ENCODE data around the gene HS3ST3A1. TPM values are rescaled to one million over a fixed set of nuclear protein-coding genes. Genes with fewer than 3 reads are reported as not detected.

Gene HS3ST3A1
- total and polyA plus RNA-seq, 2 experiments from 2014 or later, result 1.2 to 1.5 TPM

DNA sequence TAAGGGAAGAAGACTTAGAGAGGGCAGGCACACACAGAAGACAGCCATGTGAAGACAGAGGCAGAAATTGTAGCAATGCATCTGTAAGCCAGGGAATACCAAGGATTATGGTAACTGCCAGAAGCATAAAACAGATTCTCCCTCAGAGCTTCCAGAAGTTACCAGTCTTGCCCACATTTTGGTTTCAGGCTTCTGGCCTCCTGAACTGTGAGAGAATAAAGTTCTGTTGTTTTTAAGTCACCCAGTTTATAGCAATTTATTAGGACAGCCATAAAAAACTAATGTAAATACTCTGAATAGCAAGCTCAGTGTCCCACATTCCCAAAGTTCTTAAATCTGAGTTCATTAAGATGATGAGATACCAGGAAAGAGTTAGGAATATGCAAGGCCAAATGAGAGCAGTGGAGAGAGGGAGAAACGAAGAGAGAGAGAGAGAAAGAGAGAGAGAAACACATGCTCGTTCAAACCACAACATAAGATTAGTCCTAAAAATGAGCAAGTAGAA, 123.4 kb downstream of the HS3ST3A1 start:
- H3K9me3 ChIP-seq (ENCODE audit: low read depth), result no peaks in the 10 kb centered on the region
- H3K4me3 ChIP-seq, result no peak overlapping the region
- DNase-seq (ENCODE audit: low spot score), result no peak
- no peaks in the 10 kb centered on the region for H3K27me3 ChIP-seq
- H3K4me1 ChIP-seq (ENCODE audit: insufficient read depth), result peaks cover 15% of the 10 kb centered on the region
- whole genome bisulfite sequencing (ENCODE audit: low lambda C conversion rate, missing lambda C conversion rate), result 71% methylated on average over 2 of the region's 2 CpGs
- H2AFZ ChIP-seq, result no peak overlapping the region
- H3K27ac ChIP-seq, result peak overlapping the region; percentile 79
- no peaks in the 10 kb centered on the region for H3K9me2 ChIP-seq (replicated peaks; ENCODE audit: insufficient read depth)
- no peaks in the 10 kb centered on the region for H4K20me1 ChIP-seq (ENCODE audit: insufficient read depth, poor library complexity, severe bottlenecking)
- H3K79me2 ChIP-seq, result no peaks in the 10 kb centered on the region
- TF ChIP-seq EZH2 (IDR thresholded peaks at IDR 0.05; ENCODE audit: borderline replicate concordance) (no peak), EZH2phosphoT487 (IDR thresholded peaks at IDR 0.05; ENCODE audit: low read depth, severe bottlenecking, unreplicated experiment) (no peak)
- TF ChIP-seq, protein P1, sequence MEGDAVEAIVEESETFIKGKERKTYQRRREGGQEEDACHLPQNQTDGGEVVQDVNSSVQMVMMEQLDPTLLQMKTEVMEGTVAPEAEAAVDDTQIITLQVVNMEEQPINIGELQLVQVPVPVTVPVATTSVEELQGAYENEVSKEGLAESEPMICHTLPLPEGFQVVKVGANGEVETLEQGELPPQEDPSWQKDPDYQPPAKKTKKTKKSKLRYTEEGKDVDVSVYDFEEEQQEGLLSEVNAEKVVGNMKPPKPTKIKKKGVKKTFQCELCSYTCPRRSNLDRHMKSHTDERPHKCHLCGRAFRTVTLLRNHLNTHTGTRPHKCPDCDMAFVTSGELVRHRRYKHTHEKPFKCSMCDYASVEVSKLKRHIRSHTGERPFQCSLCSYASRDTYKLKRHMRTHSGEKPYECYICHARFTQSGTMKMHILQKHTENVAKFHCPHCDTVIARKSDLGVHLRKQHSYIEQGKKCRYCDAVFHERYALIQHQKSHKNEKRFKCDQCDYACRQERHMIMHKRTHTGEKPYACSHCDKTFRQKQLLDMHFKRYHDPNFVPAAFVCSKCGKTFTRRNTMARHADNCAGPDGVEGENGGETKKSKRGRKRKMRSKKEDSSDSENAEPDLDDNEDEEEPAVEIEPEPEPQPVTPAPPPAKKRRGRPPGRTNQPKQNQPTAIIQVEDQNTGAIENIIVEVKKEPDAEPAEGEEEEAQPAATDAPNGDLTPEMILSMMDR (IDR thresholded peaks at IDR 0.05; ENCODE audit: poor library complexity), result no peak
- H3K36me3 ChIP-seq (replicated peaks; ENCODE audit: insufficient read depth, low read depth), result no peaks in the 10 kb centered on the region
- no peak overlapping the region for H3K4me2 ChIP-seq

DNA sequence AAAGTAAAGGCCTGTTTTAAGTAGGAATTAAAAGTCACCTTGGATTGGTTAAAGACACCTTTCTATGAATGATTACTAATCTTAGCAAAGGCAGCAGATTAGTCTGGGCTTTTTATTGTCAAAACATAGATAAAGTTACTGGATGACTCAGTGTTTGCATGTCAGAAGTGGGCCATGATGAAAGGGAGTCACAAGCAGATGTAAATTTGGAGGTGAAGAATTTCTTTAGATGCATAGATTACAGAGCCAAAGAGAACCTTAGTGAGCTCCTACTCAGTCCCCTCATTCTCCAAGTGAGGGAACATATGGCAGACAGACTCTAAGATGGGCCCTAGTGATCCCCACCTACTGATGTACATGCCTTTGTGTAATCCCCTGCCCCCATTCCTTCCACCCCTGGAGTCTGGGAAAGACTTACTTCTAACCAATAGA, 124.5 kb downstream of the HS3ST3A1 start:
- H4K20me1 ChIP-seq (ENCODE audit: insufficient read depth, poor library complexity, severe bottlenecking), result no peaks in the 10 kb centered on the region
- no peaks in the 10 kb centered on the region for H3K36me3 ChIP-seq (replicated peaks; ENCODE audit: insufficient read depth, low read depth)
- no peak overlapping the region for H3K4me2 ChIP-seq
- H3K9me3 ChIP-seq (ENCODE audit: low read depth), result no peaks in the 10 kb centered on the region
- no peak for TF ChIP-seq EZH2phosphoT487 (IDR thresholded peaks at IDR 0.05; ENCODE audit: low read depth, severe bottlenecking, unreplicated experiment)
- no peak for TF ChIP-seq EZH2 (IDR thresholded peaks at IDR 0.05; ENCODE audit: borderline replicate concordance)
- TF ChIP-seq, protein P1 (IDR thresholded peaks at IDR 0.05; ENCODE audit: poor library complexity), result no peak
- H3K27ac ChIP-seq, result peak overlapping the region; percentile 79
- peaks cover 15% of the 10 kb centered on the region for H3K4me1 ChIP-seq (ENCODE audit: insufficient read depth)
- H3K4me3 ChIP-seq, result no peak overlapping the region
- H3K27me3 ChIP-seq, result no peaks in the 10 kb centered on the region
- H3K9me2 ChIP-seq (replicated peaks; ENCODE audit: insufficient read depth), result no peaks in the 10 kb centered on the region
- no peak overlapping the region for H2AFZ ChIP-seq
- DNase-seq (ENCODE audit: low spot score), result peak; percentile 39
- H3K79me2 ChIP-seq, result no peaks in the 10 kb centered on the region

DNA sequence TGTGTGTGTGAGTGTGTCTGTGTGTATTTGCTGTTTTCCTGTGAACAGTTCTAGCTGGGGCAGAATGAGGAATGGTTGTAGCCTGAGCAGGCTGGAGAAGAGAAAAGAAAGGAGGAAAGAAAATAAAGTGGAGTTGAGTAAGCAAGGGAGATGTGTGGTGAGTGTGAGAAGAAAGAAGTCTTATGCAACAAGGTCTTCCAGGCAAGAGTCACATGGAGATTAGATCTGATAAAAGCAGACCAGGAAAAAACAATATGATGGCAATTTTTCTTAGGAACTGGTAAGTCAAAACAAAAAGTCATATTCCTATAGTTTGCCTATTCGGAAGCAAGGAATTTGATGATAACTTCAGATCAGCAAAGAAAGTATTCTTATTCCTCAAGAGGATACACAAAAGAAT, 125.0 kb downstream of the HS3ST3A1 start:
- Histone ChIP-seq H3K9me2 (replicated peaks; ENCODE audit: insufficient read depth) (no peaks in the 10 kb centered on the region), H4K20me1 (ENCODE audit: insufficient read depth, poor library complexity, severe bottlenecking) (no peaks in the 10 kb centered on the region), H3K27ac (peak overlapping the region; percentile 54), H3K27me3 (no peaks in the 10 kb centered on the region), H3K36me3 (replicated peaks; ENCODE audit: insufficient read depth, low read depth) (no peaks in the 10 kb centered on the region), H3K4me3 (no peak overlapping the region), H3K4me2 (no peak overlapping the region), H3K9me3 (ENCODE audit: low read depth) (no peaks in the 10 kb centered on the region), H3K4me1 (ENCODE audit: insufficient read depth) (peaks cover 15% of the 10 kb centered on the region), H2AFZ (no peak overlapping the region), H3K79me2 (no peaks in the 10 kb centered on the region)
- TF ChIP-seq EZH2 (IDR thresholded peaks at IDR 0.05; ENCODE audit: borderline replicate concordance) (no peak), EZH2phosphoT487 (IDR thresholded peaks at IDR 0.05; ENCODE audit: low read depth, severe bottlenecking, unreplicated experiment) (no peak)
- TF ChIP-seq, protein P1 (IDR thresholded peaks at IDR 0.05; ENCODE audit: poor library complexity), result no peak
- WGBS (ENCODE audit: low lambda C conversion rate, missing lambda C conversion rate), result 69% methylated on average over 1 of the region's 1 CpG
- DNase-seq (ENCODE audit: low spot score), result peak; percentile 16
